HG03460 (cell line): ENCODE results near the gene S1PR4.

Source experiments
- ATAC-seq: cut with Tn5 transposase; IDR thresholded peaks from one replicate; pipeline ENCODE4 v1.9.1; 2021; ENCODE audit not compliant: unreplicated experiment

The S1PR4 gene, protein sequence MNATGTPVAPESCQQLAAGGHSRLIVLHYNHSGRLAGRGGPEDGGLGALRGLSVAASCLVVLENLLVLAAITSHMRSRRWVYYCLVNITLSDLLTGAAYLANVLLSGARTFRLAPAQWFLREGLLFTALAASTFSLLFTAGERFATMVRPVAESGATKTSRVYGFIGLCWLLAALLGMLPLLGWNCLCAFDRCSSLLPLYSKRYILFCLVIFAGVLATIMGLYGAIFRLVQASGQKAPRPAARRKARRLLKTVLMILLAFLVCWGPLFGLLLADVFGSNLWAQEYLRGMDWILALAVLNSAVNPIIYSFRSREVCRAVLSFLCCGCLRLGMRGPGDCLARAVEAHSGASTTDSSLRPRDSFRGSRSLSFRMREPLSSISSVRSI

DNA sequence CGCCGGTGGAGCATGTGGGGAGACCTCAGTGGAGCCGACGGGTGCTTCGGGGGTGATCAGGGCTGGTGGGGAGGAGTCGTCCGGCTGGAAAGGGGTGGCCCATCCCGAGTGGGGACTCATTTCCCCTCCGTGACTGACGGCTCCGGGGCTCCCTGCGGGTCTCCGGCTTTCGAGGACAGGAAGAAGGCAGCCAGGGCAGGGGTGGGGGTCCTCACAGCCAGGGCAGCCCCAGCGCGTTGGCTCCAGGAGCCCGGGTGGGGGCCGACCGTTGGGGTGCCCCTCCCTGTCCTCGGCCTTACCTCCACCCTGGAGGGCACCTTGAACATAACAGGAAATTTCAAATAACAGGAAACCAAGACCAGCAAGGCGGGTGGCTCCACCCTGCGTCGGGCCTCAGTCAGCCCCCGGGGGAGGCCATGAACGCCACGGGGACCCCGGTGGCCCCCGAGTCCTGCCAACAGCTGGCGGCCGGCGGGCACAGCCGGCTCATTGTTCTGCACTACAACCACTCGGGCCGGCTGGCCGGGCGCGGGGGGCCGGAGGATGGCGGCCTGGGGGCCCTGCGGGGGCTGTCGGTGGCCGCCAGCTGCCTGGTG lies at the start of gene S1PR4:
Gene S1PR4 (plus strand): TSS at position 393 of the 596 bp plus-strand sequence. CDS start 24 bp downstream, at position 417.
- no peak for ATAC-seq

DNA sequence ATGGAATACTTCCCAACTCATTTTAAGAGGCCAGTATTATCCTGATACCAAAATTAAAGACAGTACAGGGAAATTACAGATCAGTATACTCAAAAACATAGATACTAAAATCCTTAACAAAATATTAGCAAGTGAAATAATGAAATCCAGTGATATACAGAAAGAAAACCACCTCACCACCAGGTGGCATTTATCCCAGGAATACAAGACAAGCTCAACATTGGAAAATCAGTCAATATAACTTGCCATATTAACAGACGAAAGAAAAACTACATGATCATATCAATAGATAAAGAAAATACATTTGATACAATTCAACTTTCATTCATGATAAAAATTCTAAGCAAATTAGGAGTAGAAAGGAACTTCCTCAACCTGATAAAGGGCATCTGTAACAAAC lies 49.5 kb upstream of the S1PR4 start:
- ATAC-seq: no peak

DNA sequence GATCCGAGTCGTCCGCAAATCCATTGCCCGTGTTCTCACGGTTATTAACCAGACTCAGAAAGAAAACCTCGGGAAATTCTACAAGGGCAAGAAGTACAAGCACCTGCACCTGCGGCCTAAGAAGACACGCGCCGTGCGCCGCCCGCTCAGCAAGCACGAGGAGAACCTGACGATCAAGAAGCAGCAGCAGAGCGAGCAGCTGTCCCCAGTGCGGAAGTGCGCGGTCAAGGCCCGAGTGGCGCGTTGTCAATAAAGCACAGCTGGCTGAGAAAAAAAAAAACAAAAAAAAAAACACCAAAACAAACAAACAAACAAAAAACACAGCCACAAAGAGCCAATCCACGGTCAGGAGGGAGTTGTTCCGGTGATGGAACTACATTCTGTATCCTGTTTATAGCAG lies 47.4 kb upstream of the S1PR4 start:
- ATAC-seq: no peak

DNA sequence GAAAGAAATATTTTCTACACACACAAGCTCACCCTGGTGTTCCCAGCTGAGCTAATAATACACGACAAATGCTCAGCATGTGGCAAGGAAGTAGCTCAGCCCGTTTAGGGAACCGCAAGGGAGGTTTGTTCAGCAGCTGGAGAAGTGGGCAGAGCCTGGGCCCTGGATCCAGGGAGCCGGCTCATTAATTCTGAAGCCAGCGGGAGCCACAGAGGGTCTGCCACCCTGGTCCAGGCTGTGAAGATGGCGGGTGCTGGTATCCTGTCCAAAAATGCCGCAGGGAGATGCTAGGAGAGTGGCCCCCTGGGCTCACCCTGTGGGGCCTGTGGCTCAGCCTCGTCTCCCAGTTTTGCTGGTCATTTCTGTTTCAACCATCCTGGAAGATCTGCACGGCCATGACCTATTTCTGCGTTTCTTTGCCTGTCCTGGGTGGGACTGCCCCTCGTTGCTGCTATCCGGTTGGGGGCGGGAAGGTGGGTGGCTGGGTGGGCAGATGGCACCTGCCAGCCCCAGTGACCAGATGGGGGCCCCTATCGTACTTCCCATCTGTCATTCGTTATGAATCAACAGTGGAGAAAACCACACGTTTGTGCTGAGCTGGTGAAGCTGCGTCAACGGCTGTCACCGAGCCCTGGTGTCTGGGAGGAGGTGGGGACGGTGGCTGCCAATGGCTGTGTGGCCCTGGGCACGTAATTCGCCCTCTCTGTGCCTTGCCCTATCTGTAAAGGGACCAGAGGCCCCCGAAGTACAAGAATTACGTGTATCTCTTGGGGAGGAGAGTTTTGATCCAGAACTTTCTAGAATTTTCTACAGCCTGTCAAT lies 45.4 kb upstream of the S1PR4 start:
- ATAC-seq: peak; percentile 52

DNA sequence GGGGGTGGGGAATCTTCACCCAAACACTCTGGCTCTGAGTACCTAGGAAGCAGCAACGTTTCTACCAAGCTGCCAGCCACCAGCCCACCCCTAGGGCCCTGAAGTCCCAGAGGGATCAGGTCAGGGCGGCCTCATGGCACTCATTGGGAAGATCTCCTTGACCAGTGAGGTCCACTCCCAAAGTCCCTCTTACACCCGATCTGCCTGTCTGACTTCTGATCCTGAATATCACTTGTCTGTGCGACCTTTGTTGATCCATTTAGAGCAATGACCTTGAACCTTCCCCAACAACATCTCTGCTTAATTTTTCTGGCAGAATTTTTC lies 44.8 kb upstream of the S1PR4 start:
- no peak for ATAC-seq

DNA sequence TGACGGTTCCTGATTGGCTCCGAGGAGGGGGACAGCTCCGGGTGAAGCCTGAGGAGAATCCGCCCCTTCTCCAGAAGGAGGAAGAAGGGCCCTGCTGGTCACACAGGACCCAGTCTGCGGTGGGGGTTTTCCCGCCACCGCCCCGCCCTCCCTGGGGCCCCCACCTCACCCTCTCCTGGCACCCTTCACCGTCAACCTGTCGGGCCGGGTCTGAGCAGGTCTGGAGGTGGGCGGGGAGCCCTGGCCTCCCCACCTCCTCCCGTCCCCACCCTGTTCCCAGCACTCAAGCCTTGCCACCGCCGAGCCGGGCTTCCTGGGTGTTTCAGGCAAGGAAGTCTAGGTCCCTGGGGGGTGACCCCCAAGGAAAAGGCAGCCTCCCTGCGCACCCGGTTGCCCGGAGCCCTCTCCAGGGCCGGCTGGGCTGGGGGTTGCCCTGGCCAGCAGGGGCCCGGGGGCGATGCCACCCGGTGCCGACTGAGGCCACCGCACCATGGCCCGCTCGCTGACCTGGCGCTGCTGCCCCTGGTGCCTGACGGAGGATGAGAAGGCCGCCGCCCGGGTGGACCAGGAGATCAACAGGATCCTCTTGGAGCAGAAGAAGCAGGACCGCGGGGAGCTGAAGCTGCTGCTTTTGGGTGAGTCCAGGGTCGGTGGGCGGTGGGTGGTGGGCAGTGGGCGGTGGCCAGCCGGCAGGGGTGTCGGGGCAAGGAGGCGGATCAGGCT lies 42.4 kb upstream of the S1PR4 start, which contains the start of gene GNA15:
Gene GNA15 (plus strand): TSS at position 73 of the 723 bp plus-strand sequence. CDS start 418 bp downstream, at position 491.
- no peak for ATAC-seq

DNA sequence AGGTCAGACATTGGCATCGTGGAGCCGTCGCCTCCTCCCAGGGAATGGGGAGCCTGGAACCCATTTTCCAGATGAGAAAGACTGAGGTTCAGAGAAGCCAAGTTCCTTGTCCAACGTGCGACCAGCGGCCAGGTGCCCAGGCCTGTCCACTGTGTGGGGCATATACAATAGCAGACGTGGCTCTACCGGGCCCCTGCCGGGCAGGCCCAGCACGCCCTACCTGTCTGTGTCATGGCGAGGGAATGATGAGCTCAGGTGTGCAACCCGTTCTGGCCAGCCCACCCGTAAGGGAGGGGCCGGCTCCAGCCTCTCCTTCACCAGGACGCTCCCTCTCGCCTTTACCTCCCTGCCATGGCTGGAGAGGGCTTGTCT lies 41.9 kb upstream of the S1PR4 start:
- no peak for ATAC-seq

DNA sequence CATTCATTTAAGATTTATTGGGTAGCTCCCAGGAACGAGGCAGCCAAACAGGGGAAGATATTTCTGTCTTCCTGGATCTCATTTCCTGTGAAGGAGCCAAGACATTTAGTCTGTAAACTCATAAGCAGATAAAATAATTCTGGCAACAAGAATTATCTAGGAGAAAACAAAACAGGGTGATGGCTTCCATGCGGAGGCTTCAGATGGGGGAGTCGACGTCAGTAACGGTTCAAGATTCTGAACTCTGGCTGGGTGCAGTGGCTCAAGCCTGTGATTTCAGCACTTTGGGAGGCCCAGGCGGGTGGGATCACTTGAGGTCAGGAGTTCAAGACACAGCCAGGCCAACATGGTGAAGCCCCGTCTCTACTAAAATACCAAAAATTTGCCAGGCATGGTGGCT lies 41.5 kb upstream of the S1PR4 start:
- no peak for ATAC-seq

DNA sequence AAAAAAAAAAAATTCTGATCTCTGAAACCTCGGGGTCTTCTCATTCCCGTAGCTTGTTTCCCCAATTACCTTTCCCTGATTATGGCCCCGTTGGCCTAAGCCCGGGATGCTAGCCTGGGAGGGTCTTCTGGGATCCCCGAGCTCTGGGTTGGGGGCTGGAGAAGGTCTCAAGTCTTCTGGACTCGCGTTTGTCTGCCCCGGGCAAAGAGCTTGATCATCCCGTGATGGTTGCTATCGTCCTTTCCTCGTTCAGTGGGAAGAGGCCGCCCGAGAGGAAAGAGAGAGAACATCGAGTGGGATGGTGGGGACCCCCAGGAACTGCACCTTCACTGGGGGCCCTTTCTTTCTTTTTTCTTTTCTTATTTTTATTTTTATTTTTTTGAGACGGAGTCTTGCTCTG lies 40.3 kb upstream of the S1PR4 start:
- no peak for ATAC-seq

DNA sequence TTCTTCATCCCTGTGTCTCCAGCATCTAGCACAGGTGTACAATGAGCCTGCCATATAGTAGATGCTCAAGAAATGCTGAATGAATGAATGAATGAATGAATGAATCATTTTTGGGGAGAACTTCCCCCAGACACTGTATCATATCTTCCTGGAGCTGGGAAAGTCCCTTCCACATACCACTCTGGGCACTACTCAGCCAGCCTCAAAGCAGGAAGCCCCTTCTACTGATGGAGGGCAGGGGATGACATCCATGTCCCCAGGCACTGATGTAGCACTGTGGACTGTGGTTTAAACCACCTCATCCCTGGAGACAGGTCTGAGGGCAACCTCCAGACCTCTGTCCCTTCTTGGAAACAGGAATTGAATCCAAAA lies 37.9 kb upstream of the S1PR4 start:
- ATAC-seq: no peak

DNA sequence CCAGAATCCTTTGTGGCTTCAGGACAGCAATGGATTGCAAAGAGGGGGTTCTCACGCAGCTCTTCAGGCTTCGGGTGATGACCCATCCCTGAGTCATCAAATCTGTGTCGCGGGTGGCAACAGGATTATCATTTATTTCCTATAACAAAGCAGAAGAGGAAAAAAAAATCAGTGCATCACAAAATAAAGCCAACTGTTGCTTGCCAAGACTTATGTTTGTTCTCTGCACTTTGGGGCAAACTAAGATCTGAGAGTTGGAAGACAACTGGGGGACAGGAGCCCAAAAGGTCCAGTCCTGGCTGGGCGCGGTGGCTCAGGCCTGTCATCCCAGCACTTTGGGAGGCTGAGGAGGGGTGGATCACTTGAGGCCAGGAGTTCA lies 36.3 kb upstream of the S1PR4 start:
- ATAC-seq: no peak

DNA sequence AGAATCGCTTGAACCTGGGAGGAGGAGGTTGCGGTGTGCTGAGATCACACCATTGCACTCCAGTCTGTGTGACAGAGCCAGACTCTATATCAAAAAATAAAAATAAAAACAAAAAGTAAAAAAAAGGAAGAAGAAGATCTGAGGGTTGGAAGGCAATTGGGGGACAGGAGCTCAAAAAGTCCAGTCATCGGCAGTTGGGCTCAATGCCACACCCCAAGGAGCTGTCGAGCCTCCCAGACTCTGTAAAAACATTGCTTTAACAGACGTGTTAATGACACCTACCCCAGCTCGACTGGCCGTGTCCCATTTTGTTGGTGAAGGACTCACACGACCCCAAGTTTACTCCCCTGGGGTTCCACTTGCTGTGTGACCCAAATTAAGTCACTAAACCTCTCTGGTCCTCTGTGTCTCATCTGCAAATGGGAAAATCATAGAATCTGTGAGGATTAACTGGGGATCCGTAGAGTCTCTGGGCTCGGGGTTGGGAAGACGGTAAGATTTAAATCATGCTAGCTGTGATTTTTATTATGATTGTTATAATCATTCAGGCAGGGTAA lies 35.7 kb upstream of the S1PR4 start:
- ATAC-seq: no peak

DNA sequence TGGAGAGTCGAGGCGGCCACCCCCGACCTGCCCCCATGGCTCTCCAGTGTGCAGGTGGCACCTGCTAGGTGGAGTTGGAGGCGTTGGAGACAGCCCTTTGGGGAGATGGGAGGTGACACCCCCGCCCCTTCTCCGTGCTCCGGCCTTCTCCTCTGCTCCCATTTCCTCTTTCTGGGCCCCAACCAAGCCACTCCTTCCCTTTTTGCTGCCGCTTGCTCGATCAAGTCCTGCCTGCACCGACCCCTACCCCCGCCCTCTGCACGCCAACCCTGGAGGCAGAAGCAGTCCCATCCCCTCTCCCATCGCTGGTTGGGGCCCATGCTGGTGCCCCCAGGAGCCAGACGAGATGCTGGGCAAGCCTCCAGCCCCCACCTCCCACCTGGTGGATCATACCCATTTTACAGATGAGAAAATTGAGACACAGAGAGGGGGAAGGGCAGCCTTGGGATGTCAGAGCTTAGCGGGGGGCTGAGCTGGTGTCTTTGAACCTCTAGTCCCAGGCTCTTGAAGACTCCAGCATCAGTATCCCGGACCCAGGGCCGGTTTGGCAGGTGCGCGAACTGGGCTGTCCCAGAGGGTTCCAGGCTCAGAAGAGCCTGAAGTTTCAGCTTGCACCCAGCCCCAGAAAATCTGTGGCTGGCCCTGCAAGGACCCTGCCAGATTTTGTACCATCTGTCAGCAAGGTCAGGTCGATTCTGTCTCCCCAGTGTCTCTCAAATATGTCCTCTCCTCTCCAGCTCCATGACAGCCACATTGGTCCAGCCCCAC lies 32.5 kb upstream of the S1PR4 start:
- ATAC-seq: no peak

DNA sequence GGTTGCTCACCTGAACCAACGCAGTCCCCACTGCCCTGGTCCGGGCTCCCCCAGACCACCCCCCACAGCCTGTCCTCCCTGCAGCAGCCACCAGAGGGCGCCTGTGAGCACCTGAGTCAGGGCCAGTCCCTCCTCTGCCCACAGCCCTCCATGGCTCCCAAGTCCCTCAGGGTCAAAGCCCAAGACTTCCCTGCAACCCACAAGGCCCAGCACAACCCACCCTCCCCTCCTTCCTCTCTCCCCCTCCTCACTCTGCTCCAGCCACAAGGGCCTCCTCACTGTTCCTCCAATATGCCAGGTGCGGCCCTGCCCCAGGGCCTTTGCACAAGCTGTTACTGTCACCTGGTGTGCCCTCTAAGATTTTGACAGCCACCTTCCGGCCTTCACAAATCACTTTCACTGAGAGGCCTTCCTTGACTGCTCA lies 31.9 kb upstream of the S1PR4 start:
- ATAC-seq: no peak

DNA sequence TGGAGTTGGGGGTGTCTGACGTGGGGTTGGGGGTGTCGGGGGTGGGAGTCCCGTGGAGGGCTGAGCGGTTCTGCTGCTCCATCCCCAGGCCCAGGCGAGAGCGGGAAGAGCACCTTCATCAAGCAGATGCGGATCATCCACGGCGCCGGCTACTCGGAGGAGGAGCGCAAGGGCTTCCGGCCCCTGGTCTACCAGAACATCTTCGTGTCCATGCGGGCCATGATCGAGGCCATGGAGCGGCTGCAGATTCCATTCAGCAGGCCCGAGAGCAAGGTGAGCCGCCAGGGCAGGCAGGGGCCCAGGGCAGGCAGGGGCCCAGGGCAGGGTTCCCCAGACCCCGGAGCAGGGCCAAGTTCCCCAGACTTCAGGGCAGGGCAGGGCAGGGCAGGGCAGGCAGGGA lies 30.1 kb upstream of the S1PR4 start:
- ATAC-seq: no peak

DNA sequence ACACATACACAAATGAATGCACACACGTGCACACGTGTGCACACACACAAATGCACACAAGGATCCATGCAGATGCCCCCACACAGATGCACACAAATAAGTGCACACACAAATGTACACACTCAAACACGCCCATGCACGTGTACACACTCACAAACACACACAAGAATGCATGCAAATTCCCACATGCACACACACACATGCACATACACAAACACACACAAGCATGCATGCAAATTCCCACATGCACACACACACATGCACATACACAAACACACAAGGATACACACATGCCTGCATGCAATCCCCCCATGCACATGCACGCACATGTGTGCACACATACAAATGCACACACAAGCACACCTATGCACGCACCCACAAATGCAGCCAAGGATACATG lies 29.5 kb upstream of the S1PR4 start:
- no peak for ATAC-seq

DNA sequence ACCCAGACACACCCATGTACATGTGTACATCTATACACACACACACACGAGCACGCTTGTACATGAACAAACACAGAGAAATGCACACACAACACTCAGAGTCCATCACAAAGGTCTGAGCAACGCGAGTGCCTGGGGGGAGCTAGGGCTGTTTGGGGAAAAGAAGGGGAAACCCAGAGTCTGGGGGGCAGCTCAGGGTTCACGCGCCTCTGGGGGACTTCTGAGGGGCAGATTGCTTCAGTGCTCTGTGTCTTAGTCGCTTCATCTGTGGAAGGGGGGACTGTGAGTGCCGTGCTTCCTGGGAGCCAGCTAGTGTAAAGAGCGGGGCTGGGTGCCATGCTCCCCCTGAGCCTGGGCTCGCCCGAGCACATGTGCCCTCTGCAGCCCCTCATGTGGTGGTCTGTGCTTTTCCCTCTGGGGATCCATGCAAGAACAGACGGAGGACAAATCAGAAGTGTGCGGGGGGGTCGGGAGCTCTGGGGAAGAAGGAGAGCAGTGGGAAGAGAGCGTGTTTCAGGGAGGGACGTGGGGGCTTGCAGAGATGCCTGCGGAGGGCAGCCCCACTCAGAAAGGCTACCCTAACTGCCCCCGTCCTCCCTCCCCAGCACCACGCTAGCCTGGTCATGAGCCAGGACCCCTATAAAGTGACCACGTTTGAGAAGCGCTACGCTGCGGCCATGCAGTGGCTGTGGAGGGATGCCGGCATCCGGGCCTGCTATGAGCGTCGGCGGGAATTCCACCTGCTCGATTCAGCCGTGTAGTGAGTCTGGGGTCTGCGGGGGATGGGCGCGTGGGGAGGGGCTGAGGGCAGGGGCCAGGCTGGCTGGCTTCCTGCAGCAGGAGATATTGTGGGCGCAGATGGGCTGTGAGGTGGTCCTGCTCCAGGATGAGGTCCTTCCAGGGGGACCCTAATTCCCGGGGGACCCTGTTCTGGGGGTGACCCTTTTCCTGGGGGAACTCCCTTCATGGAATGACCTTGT lies 28.8 kb upstream of the S1PR4 start:
- no peak for ATAC-seq

DNA sequence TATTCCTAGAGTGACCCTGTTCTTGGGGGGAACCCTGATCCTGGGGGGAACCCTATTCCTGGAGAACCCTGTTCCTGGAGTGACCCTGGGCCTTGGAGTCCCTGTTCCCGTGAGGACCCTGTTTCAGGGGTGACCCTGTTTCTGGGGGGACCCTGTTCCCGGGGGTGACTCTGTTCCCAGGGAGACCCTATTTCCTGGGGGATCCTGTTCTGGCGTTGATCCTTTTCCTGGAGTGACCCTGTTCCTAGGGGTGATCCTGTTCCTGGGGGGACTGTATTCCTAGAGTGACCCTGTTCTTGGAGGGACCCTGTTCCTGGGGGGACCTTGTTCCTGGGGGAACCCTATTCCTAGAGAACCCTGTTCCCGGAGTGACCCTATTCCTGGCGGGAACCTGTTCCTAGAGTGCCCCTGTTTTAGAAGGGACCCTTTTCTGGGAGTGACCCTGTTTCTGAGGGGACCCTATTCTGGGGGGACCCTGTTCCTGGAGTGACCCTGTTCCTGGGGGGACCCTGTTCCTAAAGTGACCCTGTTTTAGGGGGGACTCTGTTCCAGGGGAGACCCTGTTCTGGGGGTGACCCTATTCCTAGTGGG lies 27.7 kb upstream of the S1PR4 start:
- ATAC-seq: no peak
